Sciatic nerve (tissue), 2 donors: ENCODE results near the gene C6orf47. TPM values are rescaled to one million over a fixed set of nuclear protein-coding genes. Genes with fewer than 3 reads are reported as not detected.
A peak's percentile ranks its signal among the peaks of the same experiment; 100 is the strongest.

Source experiments
- ATAC-seq: fragments of 200-7000 bp; cut with Tn5 transposase; one replicate; pipeline ENCODE4 v1.9.1; 2020; ENCODE audit warnings: mild to moderate bottlenecking, moderate library complexity
- DNase-seq: peaks from one replicate; pipeline ENCODE4 v3.0.0-alpha.2; 2020; ENCODE audit warnings: low spot score
- intact Hi-C: fragments of 100-400 bp; cut with DNase I; formaldehyde crosslinking; loops from one replicate; pipeline ENCODE4 v1.14.2; 2022
- total RNA-seq: library from RNA; stranded (reverse); fragmentation: NEBNext Ultra II Directional; extraction: Animal tissue kit (Norgen Biotek cat#: 25700); gene quantifications from one replicate; pipeline ENCODE4 v1.2.1, GENCODE V29; 2021
- donor health status: DM: no; HTN: no; CAD: no.
- donor health status: DM: no; HTN: no; CAD: no.

C6orf47 gene
- total RNA-seq, 1 donor from 2014 or later = 14.5 TPM

- intact Hi-C loops = no loop called here
- ATAC-seq = no peak
- DNase-seq = no peak
Observed at GRCh38 chr6:31641370-31641769, 19.2 kb downstream of the C6orf47 start.

- DNase-seq (no peak), ATAC-seq (no peak)
- intact Hi-C loops = no loop called here
Observed at GRCh38 chr6:31640612-31641011, 20.0 kb downstream of the C6orf47 start.

GRCh38 chr6:31639449-31639861 is 21.1 kb downstream of the C6orf47 start:
- ATAC-seq = no peak
- no peak for DNase-seq
- intact Hi-C loops = no loop called here

- intact Hi-C loops = no loop called here
- DNase-seq (no peak), ATAC-seq (no peak)
Observed at GRCh38 chr6:31639043-31639442, 21.5 kb downstream of the C6orf47 start.

GRCh38 chr6:31636698-31637596 is 23.6 kb downstream of the C6orf47 start:
- ATAC-seq = no peak
- intact Hi-C loops = no loop called here
- no peak for DNase-seq

- no peak for ATAC-seq
- no peak for DNase-seq
- intact Hi-C loops = no loop called here
Observed at GRCh38 chr6:31634969-31635575, 25.5 kb downstream of the C6orf47 start.

- intact Hi-C loops = no loop called here
- no peak for DNase-seq
- ATAC-seq = no peak
Observed at GRCh38 chr6:31634131-31634530, 26.4 kb downstream of the C6orf47 start.

GRCh38 chr6:31633447-31633846 is 27.1 kb downstream of the C6orf47 start:
- intact Hi-C loops = no loop called here
- no peak for DNase-seq
- ATAC-seq = no peak

GRCh38 chr6:31632279-31632946 is 28.2 kb downstream of the C6orf47 start:
- peak; percentile 6 for ATAC-seq
- DNase-seq = no peak
- intact Hi-C loops = no loop called here

GRCh38 chr6:31631681-31632278 is 28.8 kb downstream of the C6orf47 start:
- DNase-seq (no peak), ATAC-seq (peak; percentile 20)
- intact Hi-C loops = no loop called here

- intact Hi-C loops = no loop called here
- DNase-seq (no peak), ATAC-seq (no peak)
Observed at GRCh38 chr6:31631209-31631608, 29.4 kb downstream of the C6orf47 start.

GRCh38 chr6:31630177-31630934 is 30.2 kb downstream of the C6orf47 start:
- DNase-seq = no peak
- ATAC-seq = no peak

GRCh38 chr6:31629014-31629413 is 31.6 kb downstream of the C6orf47 start:
- intact Hi-C loops = no loop called here
- ATAC-seq = no peak

More at GRCh38 chr6:31630177-31630934, 30.2 kb downstream of the C6orf47 start:
- intact Hi-C loops = no loop called here

GRCh38 chr6:31627690-31628287 is 32.8 kb downstream of the C6orf47 start:
- ATAC-seq (no peak), DNase-seq (no peak)
- intact Hi-C loops = no loop called here

More at GRCh38 chr6:31629014-31629413, 31.6 kb downstream of the C6orf47 start:
- no peak for DNase-seq

GRCh38 chr6:31626952-31627351 is 33.6 kb downstream of the C6orf47 start:
- no peak for ATAC-seq
- intact Hi-C loops = no loop called here
- DNase-seq = no peak

GRCh38 chr6:31624070-31624469 is 36.5 kb downstream of the C6orf47 start:
- ATAC-seq (no peak), DNase-seq (no peak)
- intact Hi-C loops = no loop called here

- DNase-seq = no peak
- intact Hi-C loops = no loop called here
- no peak for ATAC-seq
Observed at GRCh38 chr6:31622684-31623091, 37.9 kb downstream of the C6orf47 start.

GRCh38 chr6:31621991-31622390 is 38.6 kb downstream of the C6orf47 start:
- intact Hi-C loops = no loop called here
- ATAC-seq = no peak

More at GRCh38 chr6:31621991-31622390, 38.6 kb downstream of the C6orf47 start:
- DNase-seq = no peak
